ENCODE results near the gene NRP1.

GRCh38 chr10:33258967-33259366 is 75.5 kb downstream of the NRP1 start:
- no peak for TF ChIP-seq EZH2 (IDR thresholded peaks at IDR 0.05; ENCODE audit: borderline replicate concordance, low read length)
- no peak for TF ChIP-seq CTCF (conservative IDR thresholded peaks at IDR 0.05 in 1 of 2, IDR thresholded peaks at IDR 0.05 in 1 of 2; ENCODE audit: extremely low read depth in 1 of 2, insufficient read depth in 1 of 2, low read depth in 1 of 2, low read length in 2 of 2)

All from mammary epithelial cell (primary cell).